Right atrium auricular region (tissue), 2 donors: ENCODE data around the gene KMT2E. TPM values are rescaled to one million over a fixed set of nuclear protein-coding genes. Genes with fewer than 3 reads are reported as not detected.
"Not testable (repeated sequence)": the region's sequence is repeated elsewhere in the genome, so short reads cannot be mapped to it uniquely, and the experiment has no call there.

Experiments
- DNase-seq: peaks from one replicate; pipeline ENCODE4 v3.0.0-alpha.2; 2019; ENCODE audit warnings: low spot score
- H3K27ac ChIP-seq, 2 donors: fragments of 200-600 bp; sonication (generic); 1 replicate in 1 of 2; 2 replicates in 1 of 2; pipeline ENCODE4 v1.5.1; 2016 to 2019
- H3K27me3 ChIP-seq, 2 donors: fragments of 200-600 bp; sonication (generic); one replicate each; pipeline versions ENCODE4 v1.5.1 to v1.6.0; 2017 to 2019
- H3K36me3 ChIP-seq: fragments of 200-600 bp; sonication (generic); one replicate; pipeline ENCODE4 v1.5.1; 2016
- H3K4me1 ChIP-seq, 2 donors: fragments of 200-600 bp; sonication (generic); one replicate each; pipeline versions ENCODE4 v1.5.1 to v1.6.0; 2017 to 2019
- H3K4me3 ChIP-seq, 2 donors: fragments of 200-600 bp; sonication (generic); 1 replicate in 1 of 2; 2 replicates in 1 of 2; pipeline ENCODE4 v1.5.1; 2017 to 2019; ENCODE audit warnings: mild to moderate bottlenecking in 1 of 2, moderate library complexity in 1 of 2
- H3K9me3 ChIP-seq, 2 donors: fragments of 200-600 bp; sonication (generic); one replicate each; pipeline ENCODE4 v1.5.1; 2019
- CTCF ChIP-seq, 2 donors: fragments of 200-600 bp; sonication (generic); IDR thresholded peaks; one replicate each; pipeline ENCODE4 v1.5.1; 2019; ENCODE audit warnings: antibody characterized with exemption in 2 of 2
- total RNA-seq, 2 donors: library from RNA; depleted of rRNA; stranded (reverse); fragments of >200 nt; gene quantifications; one replicate each; pipeline ENCODE4 v1.1.0, GENCODE V29; 2016

KMT2E gene
- total RNA-seq, 2 donors from 2014 or later, result 51.4 to 81.3 TPM

DNA sequence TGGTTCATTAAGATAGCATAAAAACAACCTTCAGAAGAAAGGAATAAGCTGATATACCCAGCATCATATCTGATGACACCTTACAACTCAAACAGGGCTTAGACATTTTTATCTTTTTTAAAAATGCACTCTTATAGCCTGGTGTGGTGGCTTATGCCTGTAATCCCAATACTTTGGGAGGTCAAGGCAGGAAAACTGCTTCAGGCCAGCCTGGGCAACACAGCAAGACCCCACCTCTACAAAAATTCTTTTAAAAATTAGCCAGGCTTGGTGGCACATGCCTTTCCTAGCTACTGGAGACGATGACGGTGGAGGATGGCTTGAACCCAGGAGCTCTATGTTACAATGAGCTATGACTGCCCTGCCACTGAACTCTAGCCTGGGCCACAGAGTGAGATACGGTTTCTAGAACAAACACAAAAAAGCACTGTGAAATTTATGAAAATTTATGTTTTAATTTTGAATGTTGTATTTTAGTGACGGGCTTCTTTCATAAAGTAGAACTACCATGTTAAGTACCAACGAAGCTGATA, 12.3 kb upstream of the KMT2E start:
- DNase-seq, result no peak
- TF ChIP-seq CTCF (IDR thresholded peaks at IDR 0.05), result no peak
- H3K4me1 ChIP-seq, result peaks cover 0 to 88% of the 10 kb centered on the region in 2 donors
- H3K9me3 ChIP-seq, result no peaks in the 10 kb centered on the region
- peak overlapping the region in 1 of 2 donors; percentile 88 for H3K27ac ChIP-seq
- no peaks in the 10 kb centered on the region for H3K27me3 ChIP-seq
- H3K36me3 ChIP-seq, result no peaks in the 10 kb centered on the region
- H3K4me3 ChIP-seq, result no peak overlapping the region

- H3K4me1 ChIP-seq, result peaks cover 0 to 92% of the 10 kb centered on the region in 2 donors
- H3K36me3 ChIP-seq, result no peaks in the 10 kb centered on the region
- H3K4me3 ChIP-seq, result peak overlapping the region in 1 of 2 donors; percentile 5
- H3K27me3 ChIP-seq, result no peaks in the 10 kb centered on the region
- no peak for TF ChIP-seq CTCF (IDR thresholded peaks at IDR 0.05)
- peak overlapping the region; percentile 78 to 88 for H3K27ac ChIP-seq
- DNase-seq, result peak; percentile 77
- H3K9me3 ChIP-seq, result no peaks in the 10 kb centered on the region
Measured at GRCh38 chr7:105003275-105003674, 10.7 kb upstream of the KMT2E start.

DNA sequence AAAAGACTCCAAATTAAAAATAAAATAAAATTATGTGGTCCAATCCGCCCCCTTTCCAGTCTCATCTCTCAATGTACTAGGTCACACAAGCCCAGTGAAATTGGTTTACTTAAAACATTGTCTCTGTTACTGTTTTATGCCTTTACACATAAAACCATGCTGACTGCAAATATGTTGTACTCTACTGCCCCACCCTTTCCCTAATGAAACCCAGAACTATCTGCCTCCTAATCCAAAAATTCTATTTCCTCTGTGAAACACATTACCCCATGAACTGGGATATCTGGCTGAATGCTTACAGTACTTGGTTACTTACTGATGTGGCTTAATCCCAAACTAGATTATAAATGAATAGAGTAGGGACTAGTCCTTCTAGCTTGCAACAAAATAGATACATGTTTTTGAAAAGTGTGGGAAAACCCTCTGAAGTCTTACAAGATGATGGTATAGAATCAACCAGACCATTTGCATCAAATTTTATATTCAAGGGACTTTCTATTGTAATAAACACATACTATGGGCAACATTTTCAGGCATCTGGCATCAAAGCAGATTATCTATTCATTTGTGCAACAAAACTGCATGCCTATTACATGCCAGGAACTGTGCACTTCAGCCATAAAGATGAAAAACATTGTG, 10.0 kb upstream of the KMT2E start:
- H3K27me3 ChIP-seq, result no peaks in the 10 kb centered on the region
- H3K4me1 ChIP-seq, result peaks cover 0 to 92% of the 10 kb centered on the region in 2 donors
- no peak overlapping the region for H3K4me3 ChIP-seq
- no peak for TF ChIP-seq CTCF (IDR thresholded peaks at IDR 0.05)
- no peaks in the 10 kb centered on the region for H3K9me3 ChIP-seq
- H3K36me3 ChIP-seq, result no peaks in the 10 kb centered on the region
- DNase-seq, result no peak
- H3K27ac ChIP-seq, result peak overlapping the region; percentile 78 to 88

DNA sequence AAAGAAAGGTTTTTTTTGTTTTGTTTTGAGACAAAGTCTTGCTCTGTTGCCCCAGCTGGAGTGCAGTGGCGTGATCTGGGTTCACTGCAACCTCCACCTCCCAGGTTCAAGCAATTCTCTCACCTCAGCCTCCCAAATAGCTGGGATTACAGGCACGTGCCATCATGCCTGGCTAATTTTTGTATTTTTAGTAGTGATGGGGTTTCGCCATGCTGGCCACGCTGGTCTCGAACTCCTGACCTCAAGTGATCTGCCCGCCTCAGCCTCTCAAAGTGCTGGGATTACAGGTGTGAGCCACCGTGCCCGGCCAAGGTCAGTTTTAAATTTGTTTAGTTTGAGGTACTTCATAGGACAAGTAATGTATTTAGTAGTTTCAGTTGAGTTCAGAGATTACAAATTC, 9.0 kb upstream of the KMT2E start:
- H3K9me3 ChIP-seq, H3K27me3 ChIP-seq, DNase-seq, H3K4me3 ChIP-seq, H3K36me3 ChIP-seq: not testable (repeated sequence)
- peaks cover 0 to 89% of the 10 kb centered on the region in 2 donors for H3K4me1 ChIP-seq
- H3K27ac ChIP-seq, result peak overlapping the region; percentile 78 to 88

DNA sequence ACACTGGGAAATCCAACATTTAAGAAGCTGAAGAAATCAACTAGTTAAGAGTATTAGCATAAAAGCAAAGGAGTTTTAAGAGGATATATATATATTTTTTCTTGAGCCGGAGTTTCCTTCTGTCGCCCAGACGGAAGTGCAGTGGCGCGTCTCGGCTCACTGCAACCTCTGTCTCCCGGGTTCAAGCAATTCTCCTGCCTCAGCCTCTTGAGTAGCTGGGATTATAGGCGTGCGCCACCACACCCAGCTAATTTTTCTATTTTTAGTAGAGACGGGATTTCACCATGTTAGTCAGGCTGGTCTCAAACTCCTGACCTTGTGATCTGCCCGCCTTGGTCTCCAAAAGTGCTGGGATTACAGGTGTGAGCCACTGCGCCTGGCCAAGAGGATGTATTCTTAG, 8.5 kb upstream of the KMT2E start:
- H3K27ac ChIP-seq, result peak overlapping the region; percentile 78 to 88
- H3K27me3 ChIP-seq, H3K9me3 ChIP-seq, DNase-seq, H3K36me3 ChIP-seq, H3K4me3 ChIP-seq: not testable (repeated sequence)
- H3K4me1 ChIP-seq, result peaks cover 0 to 93% of the 10 kb centered on the region in 2 donors

DNA sequence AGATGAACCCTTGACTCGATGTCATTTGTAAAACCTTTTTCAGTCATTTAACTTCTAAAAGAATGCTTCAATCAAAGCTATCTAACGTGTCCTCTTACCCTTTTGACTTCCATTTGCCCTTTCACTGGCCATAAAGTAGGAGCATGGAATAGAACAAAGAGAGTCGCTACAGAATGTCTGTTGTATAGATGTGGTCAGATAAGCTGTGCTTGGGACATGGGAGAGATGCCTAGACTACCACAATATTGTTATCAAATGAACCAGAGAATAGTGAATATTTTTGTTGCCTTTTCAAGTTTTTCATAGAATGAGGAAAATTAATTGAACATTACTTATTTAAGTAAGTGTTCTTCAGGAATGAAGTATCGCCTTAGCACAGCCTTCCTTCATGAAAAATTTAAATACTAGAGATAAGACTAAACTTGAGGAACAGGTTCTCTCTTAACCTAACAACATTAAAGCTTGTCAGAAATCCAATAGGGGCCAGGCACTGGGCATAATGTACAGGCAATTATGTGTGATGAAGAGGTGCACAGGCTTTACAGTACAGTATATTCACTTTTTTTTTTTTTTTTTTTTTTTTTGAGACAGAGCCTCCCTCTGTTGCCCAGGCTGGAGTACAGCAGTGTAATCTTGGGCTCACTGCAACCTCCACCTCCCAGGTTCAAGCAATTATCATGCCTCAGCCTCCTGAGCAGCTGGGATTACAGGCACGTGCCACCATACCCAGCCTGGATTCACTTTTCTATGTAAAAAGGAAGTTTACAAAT, 7.5 kb upstream of the KMT2E start:
- no peak for DNase-seq
- Histone ChIP-seq H3K9me3 (no peaks in the 10 kb centered on the region), H3K4me3 (no peak overlapping the region), H3K36me3 (no peaks in the 10 kb centered on the region), H3K27ac (peak overlapping the region; percentile 1 to 49), H3K27me3 (no peaks in the 10 kb centered on the region), H3K4me1 (peaks cover 0 to 87% of the 10 kb centered on the region in 2 donors)
- no peak for TF ChIP-seq CTCF (IDR thresholded peaks at IDR 0.05)
